Peyer's patch (tissue), 4 donors: ENCODE results near the gene TBCB.

Experiments used
- POLR2A ChIP-seq, 2 donors: fragments of 450-650 bp; IDR thresholded peaks; one replicate each; pipeline ENCODE4 v1.5.1; 2017; ENCODE audit warnings: antibody characterized with exemption in 2 of 2, mild to moderate bottlenecking in 2 of 2, moderate library complexity in 2 of 2
- TF ChIP-seq, protein P1 (sequence below), 6 experiments: fragments of 450-650 bp in 4 of 6; fragments of 200-600 bp in 2 of 6; sonication (generic) in 1 of 6; IDR thresholded peaks; one replicate each; pipeline ENCODE4 v1.5.1; 2017 to 2019; ENCODE audit warnings: antibody characterized with exemption in 6 of 6, mild to moderate bottlenecking in 3 of 6, moderate library complexity in 1 of 6

DNA sequence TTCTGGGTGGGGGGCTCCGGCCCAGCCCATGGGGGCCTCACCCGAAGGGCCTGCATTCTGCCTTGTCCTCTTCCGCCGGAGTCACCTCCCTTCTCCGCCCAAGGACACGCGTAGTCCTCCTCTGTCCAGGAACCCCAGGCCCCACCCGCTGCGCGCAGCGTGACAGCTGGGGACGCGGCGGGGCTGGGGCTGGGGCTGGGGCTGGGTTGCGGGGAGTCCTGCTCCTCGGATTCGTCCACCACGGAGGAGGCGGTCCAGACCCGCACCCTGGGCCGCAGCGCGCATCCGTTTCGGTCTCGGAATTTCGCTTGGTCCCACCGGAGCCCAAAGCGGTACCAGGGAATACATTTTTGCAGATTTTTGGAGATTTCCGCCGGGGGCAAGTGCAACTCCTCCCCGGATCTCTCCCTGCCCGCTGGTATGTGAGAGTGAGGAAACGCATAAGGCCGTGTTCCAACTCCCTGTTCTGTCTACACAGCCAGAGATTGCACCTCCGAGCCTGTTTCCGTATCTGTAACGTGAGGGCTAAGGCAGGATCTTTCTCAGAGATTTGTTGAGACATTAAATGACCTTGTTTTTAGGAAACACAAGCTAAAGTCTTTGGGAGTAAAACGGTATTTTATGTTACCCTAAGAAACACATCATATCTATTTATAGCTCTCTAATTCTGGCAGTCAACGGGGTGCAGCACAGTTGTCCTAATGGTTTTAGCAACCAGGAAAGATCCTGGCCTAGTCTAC is 37.3 kb downstream of the TBCB start, which contains the start of gene COX7A1:
- TF ChIP-seq, protein P1, sequence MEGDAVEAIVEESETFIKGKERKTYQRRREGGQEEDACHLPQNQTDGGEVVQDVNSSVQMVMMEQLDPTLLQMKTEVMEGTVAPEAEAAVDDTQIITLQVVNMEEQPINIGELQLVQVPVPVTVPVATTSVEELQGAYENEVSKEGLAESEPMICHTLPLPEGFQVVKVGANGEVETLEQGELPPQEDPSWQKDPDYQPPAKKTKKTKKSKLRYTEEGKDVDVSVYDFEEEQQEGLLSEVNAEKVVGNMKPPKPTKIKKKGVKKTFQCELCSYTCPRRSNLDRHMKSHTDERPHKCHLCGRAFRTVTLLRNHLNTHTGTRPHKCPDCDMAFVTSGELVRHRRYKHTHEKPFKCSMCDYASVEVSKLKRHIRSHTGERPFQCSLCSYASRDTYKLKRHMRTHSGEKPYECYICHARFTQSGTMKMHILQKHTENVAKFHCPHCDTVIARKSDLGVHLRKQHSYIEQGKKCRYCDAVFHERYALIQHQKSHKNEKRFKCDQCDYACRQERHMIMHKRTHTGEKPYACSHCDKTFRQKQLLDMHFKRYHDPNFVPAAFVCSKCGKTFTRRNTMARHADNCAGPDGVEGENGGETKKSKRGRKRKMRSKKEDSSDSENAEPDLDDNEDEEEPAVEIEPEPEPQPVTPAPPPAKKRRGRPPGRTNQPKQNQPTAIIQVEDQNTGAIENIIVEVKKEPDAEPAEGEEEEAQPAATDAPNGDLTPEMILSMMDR (IDR thresholded peaks at IDR 0.05): no peak
- no peak for TF ChIP-seq POLR2A (IDR thresholded peaks at IDR 0.05)
